GM19372 (cell line): ENCODE data around the gene COL27A1.
A peak's percentile ranks its signal among the peaks of the same experiment; 100 is the strongest.

Experiments
- ATAC-seq: cut with Tn5 transposase; IDR thresholded peaks from one replicate; pipeline ENCODE4 v1.9.1; 2021; ENCODE audit warnings: mild to moderate bottlenecking, low read depth, moderate library complexity; ENCODE audit not compliant: unreplicated experiment

The COL27A1 gene

GRCh38 chr9:114348261-114348905 is 193.0 kb downstream of the COL27A1 start:
- ATAC-seq = no peak

GRCh38 chr9:114348906-114349482 is 193.7 kb downstream of the COL27A1 start:
- peak; percentile 82 for ATAC-seq

GRCh38 chr9:114349713-114350480 is 194.6 kb downstream of the COL27A1 start:
- no peak for ATAC-seq

GRCh38 chr9:114350636-114351401 is 195.5 kb downstream of the COL27A1 start:
- no peak for ATAC-seq

GRCh38 chr9:114351932-114352331 is 196.6 kb downstream of the COL27A1 start:
- no peak for ATAC-seq

GRCh38 chr9:114355821-114356220 is 200.5 kb downstream of the COL27A1 start:
- ATAC-seq = no peak

- ATAC-seq = no peak
Observed at GRCh38 chr9:114356792-114357191, 201.5 kb downstream of the COL27A1 start.

- no peak for ATAC-seq
Observed at GRCh38 chr9:114357360-114357759, 202.0 kb downstream of the COL27A1 start.

GRCh38 chr9:114357911-114358328 is 202.6 kb downstream of the COL27A1 start:
- no peak for ATAC-seq

- ATAC-seq = no peak
Observed at GRCh38 chr9:114359801-114360200, 204.5 kb downstream of the COL27A1 start.

GRCh38 chr9:114361542-114361941 is 206.2 kb downstream of the COL27A1 start:
- no peak for ATAC-seq
